ENCODE measurements around the gene IREB2.
"Not testable (repeated sequence)": the region's sequence is repeated elsewhere in the genome, so short reads cannot be mapped to it uniquely, and the experiment has no call there.

Gene IREB2

GRCh38 chr15:78429477-78429876 is 8.5 kb upstream of the IREB2 start:
- Histone ChIP-seq H3K36me3 (ENCODE audit: control insufficient read depth in 2 of 2, insufficient read depth in 2 of 2, low read length in 2 of 2) (no peaks in the 10 kb centered on the region), H3K27me3 (ENCODE audit: control insufficient read depth in 2 of 2, insufficient read depth in 2 of 2, low read length in 2 of 2) (no peaks in the 10 kb centered on the region), H3K4me1 (ENCODE audit: control insufficient read depth in 2 of 2, insufficient read depth in 2 of 2, low read length in 2 of 2) (peaks cover 2 to 6% of the 10 kb centered on the region in 2 donors), H3K27ac (ENCODE audit: low read depth in 2 of 2, low read length in 2 of 2) (peak overlapping the region in 1 of 2 donors; percentile 14), H3K9me3 (ENCODE audit: control insufficient read depth in 2 of 2, low read length in 2 of 2) (no peaks in the 10 kb centered on the region), H3K9ac (ENCODE audit: low read depth in 1 of 2, low read length in 2 of 2) (no peak overlapping the region), H3K4me3 (ENCODE audit: low read length in 2 of 2) (no peak overlapping the region)

- Histone ChIP-seq H3K9ac (ENCODE audit: low read depth in 1 of 2, low read length in 2 of 2) (no peak overlapping the region), H3K4me1 (ENCODE audit: control insufficient read depth in 2 of 2, insufficient read depth in 2 of 2, low read length in 2 of 2) (peaks cover 2 to 6% of the 10 kb centered on the region in 2 donors), H3K27me3 (ENCODE audit: control insufficient read depth in 2 of 2, insufficient read depth in 2 of 2, low read length in 2 of 2) (no peaks in the 10 kb centered on the region), H3K36me3 (ENCODE audit: control insufficient read depth in 2 of 2, insufficient read depth in 2 of 2, low read length in 2 of 2) (no peaks in the 10 kb centered on the region), H3K9me3 (ENCODE audit: control insufficient read depth in 2 of 2, low read length in 2 of 2) (no peaks in the 10 kb centered on the region), H3K4me3 (ENCODE audit: low read length in 2 of 2) (no peak overlapping the region), H3K27ac (ENCODE audit: low read depth in 2 of 2, low read length in 2 of 2) (no peak overlapping the region)
Measured at GRCh38 chr15:78431955-78432354, 6.1 kb upstream of the IREB2 start.

GRCh38 chr15:78432664-78433063 is 5.4 kb upstream of the IREB2 start:
- Histone ChIP-seq H3K9me3 (ENCODE audit: control insufficient read depth in 2 of 2, low read length in 2 of 2) (no peaks in the 10 kb centered on the region), H3K36me3 (ENCODE audit: control insufficient read depth in 2 of 2, insufficient read depth in 2 of 2, low read length in 2 of 2) (no peaks in the 10 kb centered on the region), H3K27me3 (ENCODE audit: control insufficient read depth in 2 of 2, insufficient read depth in 2 of 2, low read length in 2 of 2) (no peaks in the 10 kb centered on the region), H3K4me1 (ENCODE audit: control insufficient read depth in 2 of 2, insufficient read depth in 2 of 2, low read length in 2 of 2) (peaks cover 9 to 11% of the 10 kb centered on the region in 2 donors), H3K9ac (ENCODE audit: low read depth in 1 of 2, low read length in 2 of 2) (no peak overlapping the region), H3K4me3 (ENCODE audit: low read length in 2 of 2) (no peak overlapping the region), H3K27ac (ENCODE audit: low read depth in 2 of 2, low read length in 2 of 2) (no peak overlapping the region)

DNA sequence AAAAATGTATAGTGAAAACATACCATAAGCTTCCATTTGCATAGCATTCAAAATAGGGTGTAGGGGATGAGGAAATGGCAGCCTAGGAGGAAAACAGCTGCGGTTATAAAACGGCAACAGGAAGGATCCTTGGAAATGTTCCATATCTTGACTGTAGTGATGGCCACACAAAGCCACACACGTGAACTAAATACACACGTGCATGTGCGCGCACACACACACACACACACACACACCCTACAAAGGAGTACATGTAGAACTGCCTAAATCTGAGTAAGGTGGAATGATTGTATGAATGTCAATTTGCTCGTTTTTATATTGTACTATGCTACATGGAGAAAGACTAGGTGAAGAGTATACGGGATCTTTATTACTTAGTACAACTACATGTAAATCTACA is 3.9 kb upstream of the IREB2 start:
- Histone ChIP-seq H3K4me3 (ENCODE audit: low read length in 2 of 2) (peak overlapping the region in 1 of 2 donors; percentile 5), H3K27ac (ENCODE audit: low read depth in 2 of 2, low read length in 2 of 2) (peak overlapping the region; percentile 9 to 43)

GRCh38 chr15:78434711-78435110 is 3.3 kb upstream of the IREB2 start:
- not testable (repeated sequence) for H3K36me3 ChIP-seq (ENCODE audit: control insufficient read depth in 2 of 2, insufficient read depth in 2 of 2, low read length in 2 of 2); H3K4me3 ChIP-seq (ENCODE audit: low read length in 2 of 2); H3K9me3 ChIP-seq (ENCODE audit: control insufficient read depth in 2 of 2, low read length in 2 of 2); H3K9ac ChIP-seq (ENCODE audit: low read depth in 1 of 2, low read length in 2 of 2); H3K27me3 ChIP-seq (ENCODE audit: control insufficient read depth in 2 of 2, insufficient read depth in 2 of 2, low read length in 2 of 2)
- peaks cover 15 to 16% of the 10 kb centered on the region in 2 donors for H3K4me1 ChIP-seq (ENCODE audit: control insufficient read depth in 2 of 2, insufficient read depth in 2 of 2, low read length in 2 of 2)
- peak overlapping the region in 1 of 2 donors; percentile 43 for H3K27ac ChIP-seq (ENCODE audit: low read depth in 2 of 2, low read length in 2 of 2)

More for the DNA sequence above, 3.9 kb upstream of the IREB2 start:
- no peak overlapping the region for H3K9ac ChIP-seq (ENCODE audit: low read depth in 1 of 2, low read length in 2 of 2)
- H3K27me3 ChIP-seq (ENCODE audit: control insufficient read depth in 2 of 2, insufficient read depth in 2 of 2, low read length in 2 of 2) = no peaks in the 10 kb centered on the region
- H3K36me3 ChIP-seq (ENCODE audit: control insufficient read depth in 2 of 2, insufficient read depth in 2 of 2, low read length in 2 of 2) = no peaks in the 10 kb centered on the region
- H3K9me3 ChIP-seq (ENCODE audit: control insufficient read depth in 2 of 2, low read length in 2 of 2) = no peaks in the 10 kb centered on the region
- H3K4me1 ChIP-seq (ENCODE audit: control insufficient read depth in 2 of 2, insufficient read depth in 2 of 2, low read length in 2 of 2) = peaks cover 11 to 12% of the 10 kb centered on the region in 2 donors

GRCh38 chr15:78437107-78437761 is 782 bp upstream of the IREB2 start:
- H3K27ac ChIP-seq (ENCODE audit: low read depth in 2 of 2, low read length in 2 of 2) = peak overlapping the region; percentile 27 to 81
- no peaks in the 10 kb centered on the region for H3K27me3 ChIP-seq (ENCODE audit: control insufficient read depth in 2 of 2, insufficient read depth in 2 of 2, low read length in 2 of 2)
- peaks cover 16 to 17% of the 10 kb centered on the region in 2 donors for H3K4me1 ChIP-seq (ENCODE audit: control insufficient read depth in 2 of 2, insufficient read depth in 2 of 2, low read length in 2 of 2)
- peaks cover 5 to 10% of the 10 kb centered on the region in 2 donors for H3K36me3 ChIP-seq (ENCODE audit: control insufficient read depth in 2 of 2, insufficient read depth in 2 of 2, low read length in 2 of 2)
- peak overlapping the region; percentile 71 to 73 for H3K9ac ChIP-seq (ENCODE audit: low read depth in 1 of 2, low read length in 2 of 2)
- no peaks in the 10 kb centered on the region for H3K9me3 ChIP-seq (ENCODE audit: control insufficient read depth in 2 of 2, low read length in 2 of 2)
- peak overlapping the region; percentile 77 to 95 for H3K4me3 ChIP-seq (ENCODE audit: low read length in 2 of 2)

DNA sequence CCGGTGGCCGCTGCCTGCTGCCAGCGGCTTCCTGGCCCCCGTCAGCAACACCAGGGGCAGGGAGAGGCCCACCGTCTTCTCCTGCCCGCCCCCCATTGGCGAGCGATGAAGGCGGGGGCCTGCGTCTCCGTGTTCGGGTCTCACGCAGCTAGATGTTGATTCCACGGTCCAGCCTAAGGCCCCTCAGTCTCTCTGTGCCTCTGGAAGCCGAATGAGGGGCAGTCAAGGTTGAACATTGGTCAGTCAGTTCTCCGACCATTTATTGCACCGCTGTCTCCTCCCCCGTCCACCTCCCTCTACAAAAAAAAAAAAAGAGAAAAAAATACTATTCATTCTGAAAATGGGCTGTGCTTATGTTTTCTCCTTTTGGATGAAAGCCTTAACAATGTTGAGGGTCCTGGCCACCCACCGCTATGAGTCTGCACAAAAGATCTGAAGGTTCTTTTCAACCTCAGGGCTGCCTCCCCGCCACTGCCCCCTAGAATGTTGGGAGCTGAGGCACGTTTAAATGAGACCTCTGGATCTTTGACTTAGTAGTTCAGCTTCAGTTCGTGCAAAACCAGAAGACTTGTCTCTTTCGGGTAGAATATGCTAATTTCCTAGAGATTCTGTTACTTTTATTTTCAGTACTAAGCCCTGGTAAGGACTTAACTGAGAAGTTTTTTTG is 736 bp downstream of the IREB2 start:
- H3K9ac ChIP-seq (ENCODE audit: low read depth in 1 of 2, low read length in 2 of 2) = peak overlapping the region; percentile 92 to 96
- H3K27ac ChIP-seq (ENCODE audit: low read depth in 2 of 2, low read length in 2 of 2) = peak overlapping the region; percentile 92
- H3K9me3 ChIP-seq (ENCODE audit: control insufficient read depth in 2 of 2, low read length in 2 of 2) = no peaks in the 10 kb centered on the region
- H3K27me3 ChIP-seq (ENCODE audit: control insufficient read depth in 2 of 2, insufficient read depth in 2 of 2, low read length in 2 of 2) = no peaks in the 10 kb centered on the region
- H3K4me1 ChIP-seq (ENCODE audit: control insufficient read depth in 2 of 2, insufficient read depth in 2 of 2, low read length in 2 of 2) = peaks cover 15 to 16% of the 10 kb centered on the region in 2 donors
- peaks cover 10 to 21% of the 10 kb centered on the region in 2 donors for H3K36me3 ChIP-seq (ENCODE audit: control insufficient read depth in 2 of 2, insufficient read depth in 2 of 2, low read length in 2 of 2)
- H3K4me3 ChIP-seq (ENCODE audit: low read length in 2 of 2) = peak overlapping the region; percentile 77 to 95

GRCh38 chr15:78440375-78441373 is 2.7 kb downstream of the IREB2 start:
- Histone ChIP-seq H3K27ac (ENCODE audit: low read depth in 2 of 2, low read length in 2 of 2) (no peak overlapping the region), H3K36me3 (ENCODE audit: control insufficient read depth in 2 of 2, insufficient read depth in 2 of 2, low read length in 2 of 2) (peaks cover 14 to 31% of the 10 kb centered on the region in 2 donors), H3K9ac (ENCODE audit: low read depth in 1 of 2, low read length in 2 of 2) (no peak overlapping the region), H3K4me1 (ENCODE audit: control insufficient read depth in 2 of 2, insufficient read depth in 2 of 2, low read length in 2 of 2) (peaks cover 14 to 16% of the 10 kb centered on the region in 2 donors), H3K9me3 (ENCODE audit: control insufficient read depth in 2 of 2, low read length in 2 of 2) (no peaks in the 10 kb centered on the region), H3K4me3 (ENCODE audit: low read length in 2 of 2) (no peak overlapping the region), H3K27me3 (ENCODE audit: control insufficient read depth in 2 of 2, insufficient read depth in 2 of 2, low read length in 2 of 2) (no peaks in the 10 kb centered on the region)

DNA sequence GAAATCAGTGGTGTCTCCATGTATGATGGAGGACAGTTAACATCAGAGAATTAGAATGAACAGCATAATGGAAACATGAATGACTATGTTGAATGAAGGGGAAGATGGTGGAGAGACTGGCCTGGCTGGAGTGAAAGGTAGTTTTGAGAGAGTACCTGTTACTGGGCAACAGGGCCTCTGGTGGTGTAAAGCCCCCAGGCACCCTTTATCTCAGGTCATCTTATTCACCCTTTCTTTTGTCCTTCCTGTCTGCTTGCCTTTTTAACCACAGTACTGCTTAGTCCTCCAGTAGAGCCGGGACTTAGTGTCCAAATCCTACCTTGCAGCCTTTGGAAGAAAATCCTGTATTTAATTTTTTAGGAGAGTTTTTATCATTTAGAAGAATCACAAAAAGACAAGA is 6.2 kb downstream of the IREB2 start:
- no peak overlapping the region for H3K4me3 ChIP-seq (ENCODE audit: low read length in 2 of 2)
- no peak overlapping the region for H3K27ac ChIP-seq (ENCODE audit: low read depth in 2 of 2, low read length in 2 of 2)
- H3K4me1 ChIP-seq (ENCODE audit: control insufficient read depth in 2 of 2, insufficient read depth in 2 of 2, low read length in 2 of 2) = peaks cover 10 to 11% of the 10 kb centered on the region in 2 donors
- no peak overlapping the region for H3K9ac ChIP-seq (ENCODE audit: low read depth in 1 of 2, low read length in 2 of 2)
- no peaks in the 10 kb centered on the region for H3K27me3 ChIP-seq (ENCODE audit: control insufficient read depth in 2 of 2, insufficient read depth in 2 of 2, low read length in 2 of 2)
- H3K9me3 ChIP-seq (ENCODE audit: control insufficient read depth in 2 of 2, low read length in 2 of 2) = no peaks in the 10 kb centered on the region
- peaks cover 26 to 49% of the 10 kb centered on the region in 2 donors for H3K36me3 ChIP-seq (ENCODE audit: control insufficient read depth in 2 of 2, insufficient read depth in 2 of 2, low read length in 2 of 2)

All from mucosa of rectum (tissue), 2 donors.